KOPT-K1 (cell line): ENCODE measurements around the gene ATF2.

ENCODE experiments used
- H3K27ac ChIP-seq: fragments of 200-600 bp; sonication (generic); 2 replicates; pipeline ENCODE4 v1.5.1; 2016; ENCODE audit warnings: antibody characterized with exemption, mild to moderate bottlenecking, low read depth, low read length; ENCODE audit not compliant: poor library complexity, severe bottlenecking
- H3K36me3 ChIP-seq: fragments of 200-600 bp; sonication (generic); 2 replicates; pipeline ENCODE4 v1.5.1; 2017; ENCODE audit warnings: antibody characterized with exemption, mild to moderate bottlenecking, low read length, moderate library complexity; ENCODE audit not compliant: insufficient read depth
- H3K9me3 ChIP-seq: fragments of 200-600 bp; sonication (generic); 2 replicates; pipeline ENCODE4 v1.5.1; 2017; ENCODE audit warnings: antibody characterized with exemption, low read length, mild to moderate bottlenecking; ENCODE audit not compliant: insufficient read depth, poor library complexity, severe bottlenecking

Gene ATF2

DNA sequence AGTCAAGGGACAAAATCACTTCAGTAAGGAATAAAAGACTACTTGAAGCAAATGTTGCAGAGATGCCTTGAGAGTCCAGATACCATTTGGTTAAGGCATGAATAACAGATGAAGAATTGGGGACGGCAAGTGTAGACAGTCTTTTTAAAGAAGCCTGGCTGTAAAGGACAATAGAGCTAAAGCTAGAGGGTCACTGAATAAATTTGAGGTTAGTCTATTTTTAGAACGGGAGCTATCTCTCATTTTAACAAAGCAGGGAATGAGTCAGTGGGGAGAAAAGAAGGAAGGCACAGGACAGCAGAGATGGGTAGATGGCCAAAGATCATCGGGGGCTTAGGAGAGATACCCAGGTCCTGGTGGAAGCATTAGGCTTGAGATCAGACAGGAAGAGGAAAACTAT, 132.2 kb downstream of the ATF2 start:
- no peaks in the 10 kb centered on the region for H3K9me3 ChIP-seq
- H3K27ac ChIP-seq = no peak overlapping the region
- H3K36me3 ChIP-seq = no peaks in the 10 kb centered on the region

DNA sequence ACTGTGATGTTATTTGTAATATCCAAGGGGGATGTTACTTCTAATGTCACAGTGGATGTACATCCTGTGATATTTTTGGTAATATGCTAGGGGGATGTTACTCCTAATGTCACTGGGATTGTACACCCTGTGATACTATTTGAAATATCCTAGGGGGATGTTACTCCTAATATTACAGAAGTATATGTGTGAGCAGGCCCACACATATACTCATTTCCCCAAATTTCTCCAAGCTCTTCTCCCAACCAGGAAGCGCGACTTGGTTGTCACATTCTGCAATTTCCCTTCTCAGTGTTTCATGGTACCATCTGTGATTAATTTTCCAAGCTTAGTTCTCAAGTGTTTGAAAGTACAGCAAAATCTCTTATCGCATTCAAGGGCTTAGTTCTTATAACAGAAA, 133.3 kb downstream of the ATF2 start:
- H3K9me3 ChIP-seq = no peaks in the 10 kb centered on the region
- H3K27ac ChIP-seq = no peak overlapping the region
- H3K36me3 ChIP-seq = no peaks in the 10 kb centered on the region

DNA sequence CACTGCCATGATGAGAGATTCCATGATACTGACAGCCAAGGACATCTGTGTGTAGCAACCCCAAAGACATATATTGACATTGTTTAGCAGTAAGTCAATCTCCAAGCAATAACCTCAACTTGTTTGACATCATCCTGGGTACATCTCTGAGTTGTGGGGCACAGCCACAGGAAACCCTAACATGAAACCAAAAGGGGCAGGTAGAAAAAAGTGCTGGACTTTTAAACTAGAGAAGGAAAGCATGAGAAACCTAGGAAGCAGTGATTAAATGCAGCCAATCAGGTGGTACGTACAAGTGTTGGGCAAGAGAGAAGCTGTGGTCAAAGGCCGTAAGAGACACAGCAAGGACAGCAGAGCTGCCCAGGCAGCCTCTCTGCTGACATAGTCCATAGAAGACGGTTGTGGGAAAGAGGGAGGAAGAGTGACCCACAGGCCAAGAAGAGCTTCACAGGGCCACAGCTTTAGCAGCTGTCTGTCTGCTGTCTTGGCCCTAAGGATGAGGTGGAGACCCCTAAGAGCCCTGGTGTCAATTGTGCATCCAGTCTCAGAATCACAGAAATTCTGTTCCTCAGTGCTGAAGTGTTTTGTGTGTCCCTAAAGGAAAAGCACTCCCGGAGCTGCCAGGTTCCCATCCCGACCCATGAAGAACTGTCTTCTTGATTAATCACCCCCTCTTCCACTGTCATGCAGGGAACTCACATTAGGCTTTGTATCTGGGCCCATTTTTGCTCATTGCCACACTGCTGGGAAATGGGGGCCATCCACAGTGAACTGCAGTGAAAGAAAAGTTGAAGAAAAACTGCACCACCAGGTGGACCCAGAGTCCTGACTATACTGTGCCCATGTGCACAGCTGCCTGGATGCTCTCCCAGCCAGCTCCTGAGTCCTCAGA, 137.4 kb downstream of the ATF2 start:
- Histone ChIP-seq H3K27ac (no peak overlapping the region), H3K9me3 (no peaks in the 10 kb centered on the region), H3K36me3 (no peaks in the 10 kb centered on the region)

DNA sequence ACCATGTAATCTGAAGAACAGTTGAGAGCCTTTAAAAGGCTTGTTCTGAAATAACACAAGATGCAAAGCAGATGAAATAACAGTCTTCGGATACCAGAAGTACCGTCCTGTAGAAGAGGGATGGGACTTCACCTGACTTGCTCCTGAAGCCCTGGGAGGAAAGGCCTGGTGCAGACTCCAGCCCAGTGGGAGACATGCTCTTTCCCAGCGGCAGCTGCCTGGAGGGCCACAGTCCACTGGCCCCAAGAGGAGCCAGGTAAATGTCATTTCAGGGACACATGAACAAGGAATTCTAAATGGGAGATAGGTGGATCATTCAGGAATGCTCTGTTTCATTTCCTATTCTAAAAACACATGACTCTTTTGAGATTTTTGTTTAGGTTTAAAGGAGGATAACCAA, 140.2 kb downstream of the ATF2 start:
- no peak overlapping the region for H3K27ac ChIP-seq
- no peaks in the 10 kb centered on the region for H3K9me3 ChIP-seq
- H3K36me3 ChIP-seq = no peaks in the 10 kb centered on the region

DNA sequence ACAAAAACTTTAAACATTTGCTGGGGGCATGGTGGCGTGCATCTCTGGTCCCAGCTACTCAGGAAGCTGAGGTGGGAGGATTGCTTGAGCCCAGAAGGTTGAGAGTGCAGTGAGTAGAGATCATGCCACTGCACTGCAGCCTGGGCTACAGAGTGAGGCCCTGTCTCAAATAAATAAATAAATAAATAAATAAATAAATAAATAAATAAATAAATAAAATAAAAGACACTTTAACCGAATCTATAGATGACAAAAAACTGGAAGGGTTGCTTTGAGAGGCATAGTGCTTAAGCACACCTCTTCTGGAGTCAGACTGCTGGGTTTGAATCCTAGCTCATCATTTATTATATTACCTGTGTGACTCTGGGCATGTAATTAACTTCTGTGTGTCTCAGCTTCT, 141.6 kb downstream of the ATF2 start:
- H3K36me3 ChIP-seq = no peaks in the 10 kb centered on the region
- H3K9me3 ChIP-seq = no peaks in the 10 kb centered on the region
- H3K27ac ChIP-seq = no peak overlapping the region

DNA sequence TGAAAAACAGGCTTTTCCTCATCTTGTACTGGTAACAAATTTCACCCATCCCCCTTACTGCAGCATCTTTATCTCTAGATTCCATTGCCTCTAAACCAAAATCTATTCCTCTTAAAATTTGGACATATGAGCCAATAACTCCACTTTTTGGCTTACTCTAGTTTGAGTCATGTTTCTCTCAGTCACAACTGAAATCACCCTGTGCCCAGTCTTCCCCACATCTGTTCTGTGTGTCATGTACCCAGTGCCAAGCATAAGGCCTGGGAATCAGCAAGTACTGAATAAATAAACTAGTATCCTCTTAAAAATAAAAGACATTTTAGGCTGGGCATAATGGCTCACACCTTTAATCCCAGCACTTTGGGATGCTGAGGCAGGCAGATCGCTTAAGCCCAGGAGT, 142.1 kb downstream of the ATF2 start:
- no peak overlapping the region for H3K27ac ChIP-seq
- no peaks in the 10 kb centered on the region for H3K9me3 ChIP-seq
- H3K36me3 ChIP-seq = no peaks in the 10 kb centered on the region

DNA sequence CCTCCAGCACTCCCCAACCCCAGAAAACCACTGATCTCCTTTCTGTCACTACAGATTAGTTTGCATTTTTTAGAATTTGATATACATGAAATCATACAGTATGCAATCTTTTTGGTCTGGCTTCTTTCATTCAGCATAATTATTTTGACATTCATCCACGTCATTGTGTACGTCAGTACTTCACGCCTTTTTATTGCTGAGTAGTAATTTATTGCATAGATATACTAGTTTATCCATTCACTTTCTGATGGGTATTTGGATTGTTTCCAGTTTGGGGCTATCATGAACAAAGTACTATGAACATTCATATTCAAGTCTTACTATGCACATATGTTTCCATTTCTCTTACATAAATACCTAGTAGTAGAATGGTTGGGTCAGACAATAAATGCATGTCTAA, 142.8 kb downstream of the ATF2 start:
- H3K9me3 ChIP-seq = no peaks in the 10 kb centered on the region

DNA sequence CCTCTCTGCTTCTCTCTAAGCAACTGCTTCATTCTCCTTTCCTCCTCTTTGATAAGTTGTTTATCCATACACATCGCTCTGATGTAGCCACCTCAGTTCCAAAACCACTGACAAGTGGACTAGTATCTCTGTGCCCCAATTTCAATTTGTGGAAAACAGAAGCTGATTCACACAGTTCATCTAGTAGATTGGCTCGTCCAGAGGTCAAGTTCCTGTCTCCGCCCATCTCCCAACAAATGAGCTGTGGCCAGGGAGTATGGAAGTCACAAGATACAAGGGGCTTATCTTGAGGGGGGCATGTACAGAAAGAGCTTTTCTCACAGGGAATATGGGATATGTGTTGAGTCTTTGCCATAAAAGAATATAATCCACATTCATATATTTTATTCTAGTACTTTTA, 145.1 kb downstream of the ATF2 start:
- H3K36me3 ChIP-seq = no peaks in the 10 kb centered on the region
- H3K27ac ChIP-seq = no peak overlapping the region
- no peaks in the 10 kb centered on the region for H3K9me3 ChIP-seq

More for the DNA sequence above, 142.8 kb downstream of the ATF2 start:
- H3K27ac ChIP-seq = no peak overlapping the region
- H3K36me3 ChIP-seq = no peaks in the 10 kb centered on the region
